Activated CD8-positive, alpha-beta memory T cell treated with anti-CD3 and anti-CD28 coated beads, Interleukin-2, amount 50 U/mL, for 1 hour (primary cell): Measurements from ENCODE around the gene CCDC60.

Experiments
- DNase-seq: peaks from one replicate; pipeline ENCODE4 v3.0.0-alpha.2; 2020; ENCODE audit errors: extremely low read depth

The CCDC60 gene, protein sequence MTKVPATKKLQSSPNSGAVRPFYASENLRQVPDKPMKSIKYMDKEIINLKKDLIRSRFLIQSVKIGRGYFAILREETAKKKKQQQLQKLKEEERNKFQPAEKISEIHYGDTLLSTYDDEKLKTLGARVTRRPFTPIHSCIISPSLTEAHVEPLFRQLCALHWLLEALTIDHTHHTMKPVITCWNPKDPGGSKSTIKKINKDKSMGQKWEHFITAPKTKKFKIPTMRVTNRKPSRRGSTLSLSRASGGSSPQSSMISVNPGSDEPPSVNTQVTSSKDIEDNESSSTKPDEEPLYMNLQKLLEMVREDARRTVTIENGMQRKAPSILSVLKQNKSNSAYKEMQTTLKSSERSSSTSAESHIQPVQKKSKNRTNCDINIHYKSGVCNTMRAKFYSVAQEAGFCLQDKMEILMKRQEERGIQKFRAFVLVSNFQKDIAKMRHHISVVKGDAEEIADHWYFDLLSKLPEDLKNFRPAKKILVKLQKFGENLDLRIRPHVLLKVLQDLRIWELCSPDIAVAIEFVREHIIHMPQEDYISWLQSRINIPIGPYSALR

DNA sequence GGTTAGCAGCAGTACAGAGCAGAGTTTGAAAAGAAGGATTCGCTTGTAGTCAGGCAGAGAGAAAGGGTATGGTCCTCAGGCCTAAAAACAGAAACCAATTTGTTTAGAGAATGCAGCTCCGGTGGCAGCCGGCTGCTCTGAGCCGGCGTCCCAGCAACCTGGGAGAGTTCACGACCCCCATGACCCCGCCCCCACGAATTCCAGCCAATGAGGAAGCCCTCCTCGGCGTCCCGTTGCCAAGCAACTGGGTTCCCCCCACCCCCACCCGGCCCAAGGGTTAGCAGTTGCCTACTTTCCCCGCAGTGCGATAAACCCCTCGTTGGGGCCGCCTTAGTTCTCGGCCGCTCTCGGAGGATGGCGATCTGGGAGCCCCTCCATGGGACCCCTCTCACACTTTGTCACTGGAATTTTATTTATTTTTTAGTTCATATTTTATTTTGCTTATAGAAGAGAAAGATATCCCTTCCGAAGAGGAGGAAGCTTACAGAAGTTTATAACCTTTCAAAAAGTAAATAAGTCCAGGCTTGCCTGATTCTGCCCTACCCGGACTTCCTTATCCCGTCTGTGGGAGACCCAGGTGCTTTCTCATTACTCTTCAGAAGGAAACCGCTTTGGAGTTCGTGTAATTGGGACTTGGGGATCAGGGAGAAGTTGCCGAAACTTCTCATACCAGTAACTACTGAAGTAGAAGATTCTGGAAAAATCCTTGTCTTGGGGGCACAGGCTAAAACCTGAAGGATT is at the start of gene CCDC60:
TSS of gene CCDC60 (plus strand) at position 300 of the 741 bp plus-strand sequence. CDS start 448 bp downstream, outside the sequence.
- no peak for DNase-seq

DNA sequence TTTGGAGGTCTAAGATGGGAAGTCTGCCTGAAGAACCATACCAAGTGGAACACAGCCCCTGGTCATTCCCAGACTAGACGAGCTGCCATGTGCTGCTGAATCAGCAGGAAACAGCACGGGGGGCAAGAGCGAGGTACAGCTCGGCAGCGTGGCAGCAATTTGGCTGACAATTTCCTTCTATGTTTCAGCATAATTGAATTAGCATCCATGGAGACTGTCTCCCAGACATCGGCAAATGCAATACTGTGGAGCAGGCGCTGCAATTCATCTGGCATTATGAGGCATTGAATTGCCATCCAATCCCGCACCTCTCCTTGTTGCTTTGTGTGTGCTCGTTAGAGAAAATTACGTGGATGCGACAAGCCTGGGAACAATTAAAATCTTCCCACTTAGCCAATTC is 46.0 kb upstream of the CCDC60 start:
- DNase-seq = no peak

DNA sequence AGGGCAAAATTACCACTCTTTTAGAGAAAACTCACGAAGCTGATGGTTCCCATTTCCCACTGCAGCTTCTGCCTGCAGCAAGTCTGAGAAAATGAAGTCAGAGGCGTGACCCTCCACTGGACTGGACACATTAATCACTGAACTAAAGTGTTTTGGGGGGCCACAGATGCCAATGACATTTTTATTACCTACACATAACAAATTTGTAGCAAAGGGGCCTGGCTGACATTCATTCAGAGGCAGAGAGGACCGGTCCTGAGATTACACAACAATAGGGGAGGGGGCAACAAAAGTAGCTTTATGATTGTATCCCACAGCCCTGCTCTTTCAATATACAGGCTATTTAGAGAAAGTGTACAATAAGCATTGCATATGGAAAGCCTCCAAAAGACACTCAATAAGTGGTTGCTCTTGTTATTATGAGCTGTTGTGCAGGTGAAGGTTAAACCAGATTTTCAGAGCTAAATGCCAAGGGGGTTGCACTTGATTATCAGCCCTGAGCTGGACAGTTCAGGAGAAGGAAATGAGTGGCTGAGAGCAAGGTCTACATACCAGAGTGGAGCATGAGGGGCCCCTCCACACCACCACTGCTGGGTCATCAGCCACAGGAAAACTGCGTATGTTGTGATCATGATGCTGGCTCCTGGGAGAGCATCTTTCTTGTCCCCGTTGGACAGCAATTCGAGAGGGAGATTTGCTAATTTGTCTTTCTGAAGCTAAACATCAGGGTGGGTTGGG is 41.5 kb upstream of the CCDC60 start:
- no peak for DNase-seq

DNA sequence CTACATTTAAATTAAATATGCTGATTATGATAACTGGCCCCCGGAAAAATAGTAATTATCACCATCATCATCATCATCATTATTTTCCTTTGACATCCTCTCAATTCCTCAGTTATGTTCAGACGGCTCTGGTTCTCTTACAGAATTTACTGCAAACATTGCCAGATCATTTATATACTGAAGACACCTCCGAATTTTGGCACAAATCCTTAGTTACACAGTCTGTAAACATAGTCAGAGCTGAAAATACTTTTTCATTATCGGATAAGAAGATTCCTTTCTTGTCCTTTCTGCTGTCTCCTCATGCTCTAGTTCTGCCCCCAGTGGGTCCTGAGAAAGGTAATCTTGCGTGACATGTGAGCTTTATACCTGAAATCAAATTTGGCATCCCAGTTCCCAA is 40.3 kb upstream of the CCDC60 start:
- no peak for DNase-seq

DNA sequence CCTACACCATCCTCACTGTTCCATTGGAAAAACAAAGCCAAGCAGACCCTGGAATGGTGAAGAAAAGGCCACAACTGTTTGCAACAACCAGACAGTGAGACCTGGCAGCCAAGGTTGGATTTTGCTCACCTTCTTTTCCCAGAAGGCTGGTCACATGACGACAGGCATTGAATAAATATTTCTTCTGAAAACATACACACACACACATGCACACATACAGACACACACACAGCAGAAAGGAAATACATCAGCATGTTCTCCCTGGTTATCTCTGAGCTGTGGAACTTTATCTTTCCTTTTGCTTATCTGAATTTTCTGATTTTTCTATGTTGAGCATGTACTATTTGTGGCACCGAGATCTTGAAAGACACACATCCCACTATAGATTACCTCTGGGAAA is 38.0 kb upstream of the CCDC60 start:
- DNase-seq = no peak

DNA sequence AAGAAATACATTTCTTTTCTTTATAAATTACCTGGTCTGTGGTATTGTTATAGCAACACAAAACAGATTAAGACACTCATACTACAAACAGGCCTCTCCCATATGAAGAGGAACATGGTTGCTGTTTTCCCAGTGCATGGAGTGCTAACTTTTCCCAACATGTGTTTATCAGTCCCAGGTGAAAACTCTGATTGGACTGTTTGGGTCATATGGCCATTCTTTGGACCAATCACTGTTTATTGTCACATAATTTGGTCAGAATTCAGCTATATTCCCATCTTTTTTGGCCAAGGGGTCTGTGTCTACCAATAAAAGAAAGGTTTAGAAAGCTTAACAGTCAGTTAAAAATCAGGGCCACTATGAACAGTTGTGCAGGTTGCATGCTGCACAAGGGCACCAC is 35.4 kb upstream of the CCDC60 start:
- DNase-seq = no peak

DNA sequence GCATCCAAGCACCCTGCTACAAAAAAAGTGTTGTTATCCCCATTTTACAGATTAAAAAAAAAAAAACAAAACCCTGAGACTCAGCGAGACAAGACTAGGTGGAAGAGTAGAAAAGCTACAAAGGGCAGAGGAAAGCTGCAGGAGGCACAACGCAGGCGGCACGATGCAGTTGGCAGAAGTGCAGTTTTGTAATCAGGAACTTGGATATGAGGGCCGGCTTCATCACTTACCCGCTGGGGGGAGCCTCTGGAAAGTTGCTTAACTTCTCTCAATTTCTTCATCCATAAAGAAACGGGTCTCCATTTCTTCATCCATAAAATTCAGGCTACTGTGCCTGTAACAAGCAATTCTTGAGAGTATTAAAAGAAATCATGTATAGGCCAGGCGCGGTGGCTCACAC is 33.1 kb upstream of the CCDC60 start:
- no peak for DNase-seq

DNA sequence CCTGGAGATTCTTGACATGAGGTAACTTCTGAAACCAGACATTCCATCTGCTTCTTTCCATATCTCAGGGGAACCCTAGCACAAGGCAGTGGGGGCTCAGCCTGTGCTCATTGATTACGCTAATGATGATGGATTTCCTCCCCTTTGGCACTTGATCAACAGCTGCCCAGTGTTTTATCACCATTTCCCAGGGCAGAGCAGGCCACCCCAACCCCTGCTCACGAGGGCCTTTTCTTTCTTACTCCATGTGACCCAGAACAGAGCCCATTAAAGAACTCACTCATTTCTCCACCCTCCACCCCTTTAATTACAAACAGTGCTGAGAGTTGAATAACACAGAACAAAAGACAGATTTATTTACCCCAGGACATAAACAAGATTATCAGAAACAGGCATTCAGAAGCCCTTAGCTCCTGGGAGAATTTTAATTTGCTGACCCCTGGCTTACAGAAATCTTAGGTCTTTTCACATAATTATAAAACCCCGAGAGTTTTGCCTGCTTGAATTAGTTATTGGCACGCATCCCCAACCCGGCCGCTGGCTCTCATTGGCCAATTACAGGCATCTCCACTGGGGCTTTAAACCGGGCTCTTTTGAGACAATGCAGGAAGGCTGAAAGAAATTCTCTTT is 32.0 kb upstream of the CCDC60 start:
- DNase-seq = no peak

DNA sequence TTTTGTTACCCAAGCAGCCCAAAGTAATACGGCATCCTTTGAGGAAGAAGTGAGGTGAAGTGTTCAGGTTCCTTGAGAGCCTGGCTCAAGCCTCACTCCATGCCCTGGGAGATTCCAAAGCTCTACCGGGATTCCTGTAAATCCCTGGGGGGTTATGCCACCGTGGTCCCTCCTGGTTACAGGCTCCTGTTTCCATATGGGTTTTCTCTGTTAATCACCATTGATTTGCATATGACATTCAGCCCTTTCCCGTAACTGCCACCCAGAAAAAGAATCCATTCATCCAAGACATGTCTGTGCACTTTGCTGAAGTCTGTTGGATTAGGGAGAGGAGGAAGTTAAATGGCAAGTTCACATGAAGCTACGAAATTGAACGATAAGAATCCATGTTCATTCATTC is 27.9 kb upstream of the CCDC60 start:
- no peak for DNase-seq

DNA sequence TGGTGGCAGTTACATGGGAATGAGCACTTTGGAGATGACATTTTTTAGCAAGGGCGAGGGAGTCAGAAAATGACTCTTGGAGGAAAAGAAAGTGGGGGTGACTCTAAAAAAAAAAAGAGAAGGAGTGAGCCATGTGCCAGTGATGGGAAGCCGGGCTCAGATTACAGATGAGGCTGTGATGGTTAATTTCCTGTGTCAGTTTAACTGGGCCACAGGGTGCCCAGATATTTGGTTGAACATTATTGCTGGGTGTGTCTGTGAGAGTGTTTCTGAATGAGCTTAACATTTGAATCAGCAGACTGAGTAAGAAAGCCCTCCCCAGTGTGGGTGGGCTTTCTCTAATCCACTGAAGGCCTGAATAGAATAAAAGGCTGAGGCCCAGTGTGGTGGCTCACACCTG is 26.8 kb upstream of the CCDC60 start:
- no peak for DNase-seq

DNA sequence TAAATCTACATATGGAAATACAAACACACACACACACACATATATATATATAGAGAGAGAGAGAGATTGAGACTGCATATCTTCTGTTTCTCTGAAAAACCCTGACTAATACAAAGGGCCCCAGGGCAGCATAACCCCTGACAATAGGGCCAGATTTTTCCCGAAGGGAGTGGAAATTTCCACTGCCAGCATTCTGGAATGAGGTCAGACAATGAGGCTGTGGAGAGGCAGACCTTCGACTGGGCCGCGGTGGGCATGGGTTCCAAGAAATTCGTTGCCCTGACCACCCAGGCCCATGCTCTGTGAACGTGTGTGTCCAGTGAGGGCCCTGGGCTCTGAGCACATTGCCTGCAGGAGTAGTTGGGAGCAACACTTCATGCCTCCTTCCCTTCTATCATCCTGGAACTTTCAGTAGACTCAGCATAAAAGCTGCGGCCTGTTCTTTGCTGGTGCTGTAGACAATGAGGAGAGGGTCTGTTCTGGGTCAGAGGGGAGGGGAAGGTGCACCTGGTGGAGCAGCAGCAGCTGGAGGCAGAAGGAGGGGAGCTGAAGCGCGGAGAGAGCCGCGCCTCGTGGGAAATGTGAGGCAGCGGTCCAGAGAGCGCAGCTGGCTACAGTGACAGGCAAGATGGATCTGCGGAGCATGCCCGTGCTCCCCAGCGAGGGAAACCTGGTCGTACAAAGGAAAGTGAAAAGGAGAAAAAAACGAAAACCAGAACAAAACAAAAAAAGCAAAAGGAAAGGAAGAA is 25.6 kb upstream of the CCDC60 start:
- DNase-seq = no peak

DNA sequence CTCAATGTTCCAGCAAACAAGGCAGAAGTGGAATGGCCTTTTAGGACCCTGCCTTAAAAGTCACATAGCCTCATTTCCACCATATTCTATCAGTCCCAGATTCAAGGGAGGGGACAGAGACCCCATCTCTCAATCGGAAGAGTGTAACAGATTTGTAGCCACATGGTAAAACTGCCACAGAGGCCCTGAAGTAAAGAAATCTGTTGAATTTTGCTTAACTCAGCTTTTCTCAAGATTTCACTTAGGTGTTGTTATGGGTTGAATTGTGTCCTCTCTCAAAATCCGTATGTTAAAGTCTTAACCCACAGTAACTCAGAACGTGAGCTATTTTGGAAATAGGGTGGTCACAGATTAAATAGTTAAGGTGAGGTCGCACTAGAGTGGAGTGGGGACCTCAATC is 22.7 kb upstream of the CCDC60 start:
- no peak for DNase-seq

DNA sequence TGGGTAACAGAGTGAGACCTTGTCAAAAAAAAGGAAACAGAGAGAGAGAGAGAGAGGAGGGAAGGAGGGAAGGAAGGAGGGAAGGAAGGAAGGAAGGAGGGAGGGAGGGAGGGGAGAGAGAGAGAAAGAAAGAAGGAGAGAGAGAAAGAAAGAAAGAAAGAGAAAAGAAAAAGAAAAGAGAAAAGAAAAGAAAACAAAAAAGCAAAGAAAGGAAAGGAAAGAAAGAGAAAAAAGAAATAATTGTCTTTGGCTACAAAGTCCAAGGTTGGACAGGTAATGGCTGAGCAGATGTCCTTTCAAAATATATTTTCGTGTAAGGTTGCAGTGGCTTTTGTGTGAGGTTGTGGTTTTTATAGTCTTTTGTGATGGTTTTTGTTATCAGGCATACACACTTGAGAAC is 21.6 kb upstream of the CCDC60 start:
- no peak for DNase-seq

DNA sequence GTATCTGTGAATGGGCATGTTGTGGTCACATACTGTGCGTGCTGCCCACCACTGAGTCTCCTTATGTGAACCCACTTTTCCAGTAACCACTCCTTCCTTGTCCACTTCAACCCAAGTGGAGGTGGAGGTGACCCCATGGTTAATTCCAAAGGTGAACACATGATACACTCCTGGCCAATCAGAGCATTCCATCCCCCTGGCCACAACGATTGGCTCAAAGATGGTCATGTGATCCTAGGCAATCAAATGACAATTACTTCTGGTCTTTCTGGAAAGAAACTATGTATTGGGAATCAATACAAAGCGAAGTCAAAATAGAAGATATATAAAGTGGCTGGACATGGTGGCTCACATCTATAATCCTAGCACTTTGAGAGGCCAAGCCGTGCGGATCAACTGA is 20.2 kb upstream of the CCDC60 start:
- DNase-seq = no peak

DNA sequence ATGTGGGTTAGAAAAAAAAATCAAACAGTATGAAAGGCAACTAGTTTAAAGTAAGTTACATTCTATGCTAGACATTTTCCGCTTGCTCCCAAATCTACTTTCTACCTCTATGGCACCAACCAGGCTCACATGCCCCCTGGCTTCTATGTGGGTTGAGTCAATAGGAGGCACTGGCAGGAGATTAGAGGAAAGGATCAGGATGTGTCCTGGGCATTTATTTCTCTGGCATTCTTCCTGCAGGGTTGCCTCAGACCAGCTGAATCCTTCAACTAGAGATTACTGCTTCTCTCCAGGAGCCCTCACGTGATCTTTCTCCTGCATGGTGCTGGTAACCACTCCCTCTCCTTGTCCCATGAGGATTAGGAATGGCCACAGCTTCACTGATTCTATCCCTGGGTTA is 14.9 kb upstream of the CCDC60 start:
- DNase-seq = no peak

DNA sequence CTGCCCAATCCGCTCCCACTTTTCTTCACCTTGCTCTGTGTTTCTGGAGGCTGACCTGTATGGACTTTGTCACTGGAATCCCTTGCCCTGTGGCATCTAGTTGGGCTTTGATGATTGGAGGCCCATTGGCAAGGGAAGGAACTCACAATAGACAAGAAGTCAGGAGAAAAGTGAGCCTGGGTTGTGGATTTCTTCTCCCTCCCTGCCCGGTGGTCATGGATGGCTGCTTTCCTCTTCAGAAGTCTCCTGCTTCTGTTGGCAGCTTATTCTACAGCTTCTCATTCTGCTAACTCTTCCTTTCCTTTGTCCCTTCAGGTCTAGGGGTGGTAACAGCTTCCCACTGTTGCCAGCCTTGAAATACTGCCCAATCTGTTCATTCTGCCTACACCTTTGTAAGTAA is 13.9 kb upstream of the CCDC60 start:
- no peak for DNase-seq

DNA sequence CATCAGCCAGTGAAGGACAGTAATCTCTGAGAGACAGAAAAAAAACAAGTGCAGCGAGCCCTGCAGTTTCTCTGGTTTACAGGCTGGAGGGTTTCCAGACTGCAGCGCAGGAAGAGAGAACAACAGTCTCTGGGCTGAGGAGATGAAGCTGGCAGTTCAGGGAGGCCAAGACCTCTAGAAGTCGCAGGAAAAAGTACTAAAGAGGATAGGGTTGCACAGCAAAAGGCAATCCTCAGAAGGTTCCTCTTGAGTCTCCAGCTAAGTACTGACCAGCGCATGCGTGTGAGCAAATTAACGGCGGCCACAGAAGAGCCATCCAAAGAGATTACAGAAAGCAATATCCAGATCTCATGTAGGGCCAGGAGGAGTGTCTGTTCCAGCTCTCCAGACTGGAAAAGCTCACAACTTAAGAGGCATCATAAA is 12.2 kb upstream of the CCDC60 start:
- DNase-seq = no peak

DNA sequence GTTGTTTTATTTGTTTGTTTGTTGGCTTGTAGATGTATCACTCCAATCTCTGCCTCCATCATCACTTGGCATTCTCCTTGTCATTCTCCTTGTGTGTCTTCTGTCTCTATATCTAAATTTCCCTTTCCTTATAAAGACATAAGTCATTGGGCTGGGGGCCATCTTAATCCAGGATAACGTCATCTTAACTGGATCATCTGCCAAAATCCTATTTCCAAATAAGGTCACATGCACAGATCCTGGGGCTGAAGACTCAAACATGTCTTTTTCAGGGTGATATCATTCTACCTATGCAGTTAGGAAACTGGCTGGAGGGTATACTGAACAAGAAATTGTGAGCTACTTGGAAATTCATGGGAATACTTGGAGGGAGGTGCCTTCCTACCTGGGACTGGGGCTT is 8.7 kb upstream of the CCDC60 start:
- no peak for DNase-seq

DNA sequence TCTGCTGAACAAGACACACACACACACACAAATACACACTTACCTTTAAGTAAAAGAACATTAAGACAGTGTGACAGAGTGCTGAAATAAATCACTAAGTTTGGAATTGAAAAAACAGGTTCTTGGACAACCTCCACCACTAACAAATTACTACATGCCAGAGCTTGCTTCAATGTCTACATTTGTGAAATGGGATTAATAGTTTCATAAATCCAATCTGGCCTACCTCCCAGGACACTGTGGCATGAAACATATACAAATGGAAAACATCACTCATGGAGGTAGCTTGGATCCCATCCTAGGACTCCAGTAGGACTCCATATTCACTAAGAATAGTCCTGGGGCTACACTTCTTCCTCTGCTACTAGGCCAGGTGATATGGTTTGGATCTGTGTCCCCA is 8.2 kb upstream of the CCDC60 start:
- DNase-seq = no peak

DNA sequence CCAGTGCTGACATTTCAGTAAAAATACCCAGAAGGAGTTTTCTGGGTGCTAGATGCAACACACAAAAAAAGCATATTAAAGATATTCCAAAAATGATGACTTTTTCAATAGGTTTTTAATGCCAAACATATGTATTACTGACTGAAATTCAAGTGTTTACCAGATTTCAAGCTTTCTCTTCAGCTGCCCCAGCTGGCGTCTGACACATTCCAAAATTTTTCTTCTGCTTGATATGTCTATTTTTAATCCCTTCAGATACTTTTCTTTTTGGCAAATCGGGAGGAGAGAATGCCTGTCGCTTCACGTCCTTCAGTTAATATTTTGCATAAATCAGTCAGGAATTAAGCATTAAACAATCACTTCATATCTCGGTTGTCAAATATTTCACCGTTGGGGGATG is 7.1 kb upstream of the CCDC60 start:
- DNase-seq = no peak

DNA sequence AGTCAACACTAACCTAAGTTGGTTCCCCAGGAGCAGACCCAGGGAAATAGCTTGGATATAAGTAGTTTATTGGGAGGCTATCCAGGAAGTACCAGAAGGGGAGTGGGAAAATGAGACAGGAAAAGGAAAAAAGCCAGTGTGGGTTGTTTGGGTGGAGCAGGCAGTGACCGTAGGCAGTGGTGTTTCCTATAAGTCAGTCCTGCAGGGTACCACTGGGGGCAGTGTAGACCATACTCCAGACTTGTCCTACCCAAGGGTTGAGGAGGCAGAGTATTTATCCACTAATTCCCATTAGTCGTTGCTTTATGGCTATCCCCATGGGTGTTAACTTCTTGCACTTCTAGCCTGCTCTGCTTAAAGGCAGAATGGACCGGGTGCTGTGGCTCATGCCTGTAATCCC is 6.4 kb upstream of the CCDC60 start:
- no peak for DNase-seq
